ENCODE results near the gene KRTAP4-4. TPM values are rescaled to one million over a fixed set of nuclear protein-coding genes. Genes with fewer than 3 reads are reported as not detected.

Gene KRTAP4-4
- total and polyA plus RNA-seq, 10 of the 15 experiments (the other 5 are each of a cell fraction or from before 2014, with no cell fraction given), result not detected

DNA sequence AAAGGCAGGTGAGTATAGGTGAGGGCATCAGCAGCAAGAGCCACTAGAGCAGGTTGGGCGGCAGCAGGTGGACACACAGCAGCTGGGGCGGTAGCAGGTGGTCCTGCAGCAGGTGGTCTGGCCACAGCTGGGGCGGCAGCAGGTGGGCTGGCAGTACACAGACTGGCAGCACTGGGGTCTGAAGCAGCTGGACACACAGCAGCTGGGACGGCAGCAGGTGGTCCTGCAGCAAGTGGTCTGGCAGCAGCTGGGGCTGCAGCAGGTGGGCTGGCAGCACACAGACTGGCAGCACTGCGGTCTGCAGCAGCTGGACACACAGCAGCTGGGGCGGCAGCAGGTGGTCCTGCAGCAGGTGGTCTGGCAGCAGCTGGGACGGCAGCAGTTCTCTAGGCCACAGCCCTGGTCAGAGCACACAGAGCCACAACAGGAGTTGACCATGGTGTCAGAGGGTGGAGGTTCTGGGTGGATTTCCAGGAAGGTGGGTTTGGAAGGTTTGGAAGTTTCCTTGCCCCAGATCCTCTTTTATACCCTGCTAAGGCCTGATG is 17.3 kb upstream of the KRTAP4-4 start, which contains the start of gene KRTAP4-2:
KRTAP4-2 (minus strand) TSS at position 495 of the 545 bp plus-strand sequence; CDS start at position 438, 57 bp downstream.
- ChIA-PET SMC1A (ENCODE audit: uncharacterized antibody, unreplicated experiment) (no interaction called here), POLR2A (no interaction called here), CTCF (no interaction called here), RAD21 (ENCODE audit: unreplicated experiment) (no interaction called here)
- Histone ChIP-seq H3K4me3 (no peak within 1 kb of the TSS), H3K4me2 (ENCODE audit: control insufficient read depth, insufficient read depth) (no peak within 1 kb of the TSS), H4K20me1 (ENCODE audit: control insufficient read depth, insufficient read depth) (no peaks in the 10 kb centered on the region), H3K27ac (ENCODE audit: control insufficient read depth, insufficient read depth) (no peak within 1 kb of the TSS), H3K36me3 (ENCODE audit: control insufficient read depth in 2 of 2, insufficient read depth in 2 of 2, low read length in 1 of 2) (no peaks in the 10 kb centered on the region), H3K4me1 (ENCODE audit: control insufficient read depth, insufficient read depth, low read length) (peaks cover 3% of the 10 kb centered on the region; the same call in 1 of the 2 replicates), H2AFZ (ENCODE audit: control insufficient read depth, low read depth, low read length) (no peak within 1 kb of the TSS), H3K79me2 (ENCODE audit: control insufficient read depth, insufficient read depth, low read length) (no peaks in the 10 kb centered on the region), H3K27me3 (replicated peaks in 1 of 2; ENCODE audit: control insufficient read depth in 2 of 2, insufficient read depth in 2 of 2, low read length in 1 of 2) (no peaks in the 10 kb centered on the region; a peak in 1 of 4 replicates), H3K9me3 (replicated peaks; ENCODE audit: control insufficient read depth, insufficient read depth, low read length) (no peaks in the 10 kb centered on the region), H3K9ac (ENCODE audit: control insufficient read depth, insufficient read depth, low read length) (no peak within 1 kb of the TSS)
- in situ Hi-C loops (cut with MboI), result no loop called here
- intact Hi-C loops (cut with micrococcal nuclease; ENCODE audit: unreplicated experiment), result no loop called here
- DNase-seq (ENCODE audit: low read depth, low spot score), result no peak
- no TSS peak for BruUV-seq (replicated peaks)
- WGBS (ENCODE audit: insufficient coverage, insufficient replicate concordance, low lambda C conversion rate, missing lambda C conversion rate), result 51% methylated on average over 7 of the region's 7 CpGs
- no peak for ATAC-seq
- no peak for FAIRE-seq
- TF ChIP-seq, protein P1, sequence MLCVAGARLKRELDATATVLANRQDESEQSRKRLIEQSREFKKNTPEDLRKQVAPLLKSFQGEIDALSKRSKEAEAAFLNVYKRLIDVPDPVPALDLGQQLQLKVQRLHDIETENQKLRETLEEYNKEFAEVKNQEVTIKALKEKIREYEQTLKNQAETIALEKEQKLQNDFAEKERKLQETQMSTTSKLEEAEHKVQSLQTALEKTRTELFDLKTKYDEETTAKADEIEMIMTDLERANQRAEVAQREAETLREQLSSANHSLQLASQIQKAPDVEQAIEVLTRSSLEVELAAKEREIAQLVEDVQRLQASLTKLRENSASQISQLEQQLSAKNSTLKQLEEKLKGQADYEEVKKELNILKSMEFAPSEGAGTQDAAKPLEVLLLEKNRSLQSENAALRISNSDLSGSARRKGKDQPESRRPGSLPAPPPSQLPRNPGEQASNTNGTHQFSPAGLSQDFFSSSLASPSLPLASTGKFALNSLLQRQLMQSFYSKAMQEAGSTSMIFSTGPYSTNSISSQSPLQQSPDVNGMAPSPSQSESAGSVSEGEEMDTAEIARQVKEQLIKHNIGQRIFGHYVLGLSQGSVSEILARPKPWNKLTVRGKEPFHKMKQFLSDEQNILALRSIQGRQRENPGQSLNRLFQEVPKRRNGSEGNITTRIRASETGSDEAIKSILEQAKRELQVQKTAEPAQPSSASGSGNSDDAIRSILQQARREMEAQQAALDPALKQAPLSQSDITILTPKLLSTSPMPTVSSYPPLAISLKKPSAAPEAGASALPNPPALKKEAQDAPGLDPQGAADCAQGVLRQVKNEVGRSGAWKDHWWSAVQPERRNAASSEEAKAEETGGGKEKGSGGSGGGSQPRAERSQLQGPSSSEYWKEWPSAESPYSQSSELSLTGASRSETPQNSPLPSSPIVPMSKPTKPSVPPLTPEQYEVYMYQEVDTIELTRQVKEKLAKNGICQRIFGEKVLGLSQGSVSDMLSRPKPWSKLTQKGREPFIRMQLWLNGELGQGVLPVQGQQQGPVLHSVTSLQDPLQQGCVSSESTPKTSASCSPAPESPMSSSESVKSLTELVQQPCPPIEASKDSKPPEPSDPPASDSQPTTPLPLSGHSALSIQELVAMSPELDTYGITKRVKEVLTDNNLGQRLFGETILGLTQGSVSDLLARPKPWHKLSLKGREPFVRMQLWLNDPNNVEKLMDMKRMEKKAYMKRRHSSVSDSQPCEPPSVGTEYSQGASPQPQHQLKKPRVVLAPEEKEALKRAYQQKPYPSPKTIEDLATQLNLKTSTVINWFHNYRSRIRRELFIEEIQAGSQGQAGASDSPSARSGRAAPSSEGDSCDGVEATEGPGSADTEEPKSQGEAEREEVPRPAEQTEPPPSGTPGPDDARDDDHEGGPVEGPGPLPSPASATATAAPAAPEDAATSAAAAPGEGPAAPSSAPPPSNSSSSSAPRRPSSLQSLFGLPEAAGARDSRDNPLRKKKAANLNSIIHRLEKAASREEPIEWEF (IDR thresholded peaks at IDR 0.05; ENCODE audit: insufficient replicate concordance, low read depth, low read length), result no peak
- TF ChIP-seq JUND (IDR thresholded peaks at IDR 0.05; ENCODE audit: low read depth, low read length), result no peak
- TF ChIP-seq, protein P2, sequence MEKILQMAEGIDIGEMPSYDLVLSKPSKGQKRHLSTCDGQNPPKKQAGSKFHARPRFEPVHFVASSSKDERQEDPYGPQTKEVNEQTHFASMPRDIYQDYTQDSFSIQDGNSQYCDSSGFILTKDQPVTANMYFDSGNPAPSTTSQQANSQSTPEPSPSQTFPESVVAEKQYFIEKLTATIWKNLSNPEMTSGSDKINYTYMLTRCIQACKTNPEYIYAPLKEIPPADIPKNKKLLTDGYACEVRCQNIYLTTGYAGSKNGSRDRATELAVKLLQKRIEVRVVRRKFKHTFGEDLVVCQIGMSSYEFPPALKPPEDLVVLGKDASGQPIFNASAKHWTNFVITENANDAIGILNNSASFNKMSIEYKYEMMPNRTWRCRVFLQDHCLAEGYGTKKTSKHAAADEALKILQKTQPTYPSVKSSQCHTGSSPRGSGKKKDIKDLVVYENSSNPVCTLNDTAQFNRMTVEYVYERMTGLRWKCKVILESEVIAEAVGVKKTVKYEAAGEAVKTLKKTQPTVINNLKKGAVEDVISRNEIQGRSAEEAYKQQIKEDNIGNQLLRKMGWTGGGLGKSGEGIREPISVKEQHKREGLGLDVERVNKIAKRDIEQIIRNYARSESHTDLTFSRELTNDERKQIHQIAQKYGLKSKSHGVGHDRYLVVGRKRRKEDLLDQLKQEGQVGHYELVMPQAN (conservative IDR thresholded peaks at IDR 0.05), result no peak
